SK-N-SH (cell line): Measurements from ENCODE around the gene GALR3.

Source experiments
- CHD2 ChIP-seq: fragments of 150-350 bp; IDR thresholded peaks from 2 replicates; pipeline ENCODE4 v1.6.1; 2018; ENCODE audit warnings: low read length; ENCODE audit not compliant: partially characterized antibody
- GABPA ChIP-seq: IDR thresholded peaks from 2 replicates; pipeline ENCODE4 v1.4.0; 2012; ENCODE audit warnings: low read depth, mild to moderate bottlenecking
- GATA2 ChIP-seq: sonication (generic); formaldehyde crosslinking; IDR thresholded peaks from 2 replicates; pipeline ENCODE4 v1.5.0; 2020; ENCODE audit warnings: mild to moderate bottlenecking, missing genetic modification reagents
- MXI1 ChIP-seq: IDR thresholded peaks from 2 replicates; pipeline ENCODE4 v1.6.1; 2012; ENCODE audit warnings: mild to moderate bottlenecking, low read depth, low read length, improper control_type of control experiment
- RFX5 ChIP-seq: IDR thresholded peaks from 2 replicates; pipeline ENCODE4 v1.6.1; 2012; ENCODE audit warnings: mild to moderate bottlenecking, improper control_type of control experiment, low read length
- TEAD4 ChIP-seq: IDR thresholded peaks from 2 replicates; pipeline ENCODE4 v1.4.0; 2012; ENCODE audit warnings: mild to moderate bottlenecking, borderline replicate concordance; ENCODE audit not compliant: insufficient read depth
- TF ChIP-seq, protein P1 (sequence below): fragments of 200-600 bp; sonication (generic); IDR thresholded peaks from 2 replicates; pipeline ENCODE4 v1.6.1; 2017; ENCODE audit warnings: antibody characterized with exemption, mild to moderate bottlenecking, moderate library complexity
- TF ChIP-seq, protein P2 (sequence below): IDR thresholded peaks from 2 replicates; pipeline ENCODE4 v1.4.0; 2012; ENCODE audit warnings: low read depth, borderline replicate concordance
- TF ChIP-seq, protein P3 (sequence below): IDR thresholded peaks from 2 replicates; pipeline ENCODE4 v1.6.1; 2012; ENCODE audit warnings: mild to moderate bottlenecking, low read depth, low read length, moderate library complexity

DNA sequence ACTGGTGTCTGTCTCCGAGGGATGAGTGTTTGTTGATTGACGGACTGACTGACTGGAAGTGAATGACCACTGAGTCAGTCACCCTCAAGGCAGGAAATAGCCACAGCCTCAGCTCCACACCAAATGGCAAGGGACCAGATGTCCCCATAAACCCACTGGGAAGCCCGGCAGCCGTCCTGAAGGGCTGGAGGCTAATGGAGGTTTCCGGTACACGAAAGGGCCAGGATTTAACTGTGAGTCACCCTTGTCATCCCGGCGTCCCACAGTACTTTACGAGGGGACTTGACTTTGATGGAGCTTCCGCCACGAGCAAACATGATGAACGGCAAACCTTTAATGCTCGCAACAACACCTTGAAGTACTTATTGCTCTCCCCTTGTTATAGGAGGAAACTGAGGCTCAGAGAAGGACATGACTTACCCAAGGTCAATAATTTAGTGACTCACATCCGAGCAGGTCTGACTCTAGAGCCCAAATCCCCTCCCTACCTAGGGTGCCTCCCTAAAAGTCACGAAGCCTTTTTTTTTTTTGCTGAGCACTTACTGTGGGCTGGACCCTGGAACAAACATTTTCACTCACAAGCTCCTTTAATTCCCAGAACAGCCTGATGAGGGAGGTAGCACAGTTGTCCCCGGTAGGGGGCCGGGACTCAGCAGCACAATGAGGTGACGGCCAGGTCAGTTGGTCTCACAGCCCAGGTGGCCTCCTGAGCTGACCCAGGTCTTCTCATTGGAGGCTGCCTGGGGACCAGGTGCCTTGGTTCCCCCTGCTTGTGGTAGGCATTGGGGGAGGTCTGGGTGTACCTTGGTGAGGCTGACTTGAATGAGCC lies 40.6 kb upstream of the GALR3 start:
- TF ChIP-seq, protein P1, sequence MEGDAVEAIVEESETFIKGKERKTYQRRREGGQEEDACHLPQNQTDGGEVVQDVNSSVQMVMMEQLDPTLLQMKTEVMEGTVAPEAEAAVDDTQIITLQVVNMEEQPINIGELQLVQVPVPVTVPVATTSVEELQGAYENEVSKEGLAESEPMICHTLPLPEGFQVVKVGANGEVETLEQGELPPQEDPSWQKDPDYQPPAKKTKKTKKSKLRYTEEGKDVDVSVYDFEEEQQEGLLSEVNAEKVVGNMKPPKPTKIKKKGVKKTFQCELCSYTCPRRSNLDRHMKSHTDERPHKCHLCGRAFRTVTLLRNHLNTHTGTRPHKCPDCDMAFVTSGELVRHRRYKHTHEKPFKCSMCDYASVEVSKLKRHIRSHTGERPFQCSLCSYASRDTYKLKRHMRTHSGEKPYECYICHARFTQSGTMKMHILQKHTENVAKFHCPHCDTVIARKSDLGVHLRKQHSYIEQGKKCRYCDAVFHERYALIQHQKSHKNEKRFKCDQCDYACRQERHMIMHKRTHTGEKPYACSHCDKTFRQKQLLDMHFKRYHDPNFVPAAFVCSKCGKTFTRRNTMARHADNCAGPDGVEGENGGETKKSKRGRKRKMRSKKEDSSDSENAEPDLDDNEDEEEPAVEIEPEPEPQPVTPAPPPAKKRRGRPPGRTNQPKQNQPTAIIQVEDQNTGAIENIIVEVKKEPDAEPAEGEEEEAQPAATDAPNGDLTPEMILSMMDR: no peak
- TF ChIP-seq GABPA (no peak), CHD2 (no peak), GATA2 (CRISPR knock-in tag) (no peak), MXI1 (no peak), TEAD4 (no peak), RFX5 (no peak)
- TF ChIP-seq, protein P2, sequence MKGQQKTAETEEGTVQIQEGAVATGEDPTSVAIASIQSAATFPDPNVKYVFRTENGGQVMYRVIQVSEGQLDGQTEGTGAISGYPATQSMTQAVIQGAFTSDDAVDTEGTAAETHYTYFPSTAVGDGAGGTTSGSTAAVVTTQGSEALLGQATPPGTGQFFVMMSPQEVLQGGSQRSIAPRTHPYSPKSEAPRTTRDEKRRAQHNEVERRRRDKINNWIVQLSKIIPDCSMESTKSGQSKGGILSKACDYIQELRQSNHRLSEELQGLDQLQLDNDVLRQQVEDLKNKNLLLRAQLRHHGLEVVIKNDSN: no peak
- TF ChIP-seq, protein P3, sequence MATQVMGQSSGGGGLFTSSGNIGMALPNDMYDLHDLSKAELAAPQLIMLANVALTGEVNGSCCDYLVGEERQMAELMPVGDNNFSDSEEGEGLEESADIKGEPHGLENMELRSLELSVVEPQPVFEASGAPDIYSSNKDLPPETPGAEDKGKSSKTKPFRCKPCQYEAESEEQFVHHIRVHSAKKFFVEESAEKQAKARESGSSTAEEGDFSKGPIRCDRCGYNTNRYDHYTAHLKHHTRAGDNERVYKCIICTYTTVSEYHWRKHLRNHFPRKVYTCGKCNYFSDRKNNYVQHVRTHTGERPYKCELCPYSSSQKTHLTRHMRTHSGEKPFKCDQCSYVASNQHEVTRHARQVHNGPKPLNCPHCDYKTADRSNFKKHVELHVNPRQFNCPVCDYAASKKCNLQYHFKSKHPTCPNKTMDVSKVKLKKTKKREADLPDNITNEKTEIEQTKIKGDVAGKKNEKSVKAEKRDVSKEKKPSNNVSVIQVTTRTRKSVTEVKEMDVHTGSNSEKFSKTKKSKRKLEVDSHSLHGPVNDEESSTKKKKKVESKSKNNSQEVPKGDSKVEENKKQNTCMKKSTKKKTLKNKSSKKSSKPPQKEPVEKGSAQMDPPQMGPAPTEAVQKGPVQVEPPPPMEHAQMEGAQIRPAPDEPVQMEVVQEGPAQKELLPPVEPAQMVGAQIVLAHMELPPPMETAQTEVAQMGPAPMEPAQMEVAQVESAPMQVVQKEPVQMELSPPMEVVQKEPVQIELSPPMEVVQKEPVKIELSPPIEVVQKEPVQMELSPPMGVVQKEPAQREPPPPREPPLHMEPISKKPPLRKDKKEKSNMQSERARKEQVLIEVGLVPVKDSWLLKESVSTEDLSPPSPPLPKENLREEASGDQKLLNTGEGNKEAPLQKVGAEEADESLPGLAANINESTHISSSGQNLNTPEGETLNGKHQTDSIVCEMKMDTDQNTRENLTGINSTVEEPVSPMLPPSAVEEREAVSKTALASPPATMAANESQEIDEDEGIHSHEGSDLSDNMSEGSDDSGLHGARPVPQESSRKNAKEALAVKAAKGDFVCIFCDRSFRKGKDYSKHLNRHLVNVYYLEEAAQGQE: no peak
